K562 (cell line): ENCODE data around the gene GEMIN7. TPM values are rescaled to one million over a fixed set of nuclear protein-coding genes. Genes with fewer than 3 reads are reported as not detected.

Experiments used
- ATAC-seq: fragments of 200-7000 bp; cut with Tn5 transposase; 3 replicates; pipeline ENCODE4 v1.9.1; 2020; ENCODE audit warnings: moderate library complexity
- BruUV-seq: library from RNA; stranded (reverse); fragments of 400-500 nt; replicated peaks from 2 replicates; lab custom pipeline; 2021; lab: Mats Ljungman, UMichigan
- CTCF ChIA-PET: fragments of 300-600 bp; formaldehyde crosslinking; extraction: SDS; loops from one replicate; lab custom pipeline; 2021; ENCODE audit warnings: low intra/inter-chr PET ratio; lab: Yijun Ruan, JAX
- POLR2A ChIA-PET: fragments of 300-600, 350-650 bp; sonication (Branson Sonifier 250); formaldehyde crosslinking; extraction: SDS; loops from one replicate; lab custom pipeline; 2021; ENCODE audit warnings: antibody characterized with exemption, inconsistent platforms; lab: Yijun Ruan, JAX
- DNase-seq, 4 experiments: peaks; one replicate each; pipeline versions ENCODE4 v3.0.0 to v3.0.0-alpha.2; 2011 to 2018; ENCODE audit warnings: low spot score in 3 of 4, mixed read lengths in 3 of 4; ENCODE audit errors: extremely low read depth in 1 of 4
- FAIRE-seq: peaks from 2 replicates; lab custom pipeline; 2011; peaks lifted over from hg19 to GRCh38; lab: Jason Lieb, UNC
- H2AFZ ChIP-seq: 2 replicates; pipeline ENCODE4 v1.6.0; 2011; ENCODE audit warnings: low read depth, low read length, control low read depth, inconsistent platforms
- H3K27ac ChIP-seq: fragments of 200-600 bp; 3 replicates; pipeline ENCODE4 v1.8.0; 2011; ENCODE audit warnings: low read depth, mild to moderate bottlenecking, control low read depth, inconsistent platforms, low read length, moderate library complexity, mixed read lengths; ENCODE audit errors: extremely low read depth
- H3K27me3 ChIP-seq, 2 experiments: fragments of 300-600 bp in 1 of 2; 2 replicates in 1 of 2; 3 replicates in 1 of 2; pipeline versions ENCODE4 v1.6.0 to v1.8.0; 2011; ENCODE audit warnings: inconsistent platforms in 2 of 2, low read length in 2 of 2, mild to moderate bottlenecking in 1 of 2, mixed read lengths in 1 of 2, moderate library complexity in 1 of 2; ENCODE audit not compliant: control insufficient read depth in 2 of 2, insufficient read depth in 2 of 2
- H3K36me3 ChIP-seq: fragments of 300-600 bp; 3 replicates; pipeline ENCODE4 v1.8.0; 2011; ENCODE audit warnings: mild to moderate bottlenecking, low read length, inconsistent platforms; ENCODE audit not compliant: control insufficient read depth, insufficient read depth
- H3K4me1 ChIP-seq, 2 experiments: fragments of 200-600 bp in 1 of 2; replicated peaks in 1 of 2; 2 replicates in 1 of 2; 3 replicates in 1 of 2; pipeline versions ENCODE4 v1.5.1 to v1.8.0; 2011; ENCODE audit warnings: inconsistent platforms in 2 of 2, low read length in 2 of 2, mild to moderate bottlenecking in 1 of 2, mixed read lengths in 1 of 2, moderate library complexity in 1 of 2; ENCODE audit not compliant: control insufficient read depth in 2 of 2, insufficient read depth in 2 of 2
- H3K4me2 ChIP-seq: 2 replicates; pipeline ENCODE4 v1.6.1; 2011; ENCODE audit warnings: low read length, control low read depth, inconsistent platforms, mixed read lengths; ENCODE audit not compliant: insufficient read depth
- H3K4me3 ChIP-seq: fragments of 200-600 bp; sonication (generic), shearing (Covaris generic); 2 replicates; pipeline ENCODE4 v1.5.1; 2016; ENCODE audit warnings: control low read depth, inconsistent platforms
- H3K79me2 ChIP-seq: fragments of 200-600 bp; 3 replicates; pipeline ENCODE4 v1.8.0; 2011; ENCODE audit warnings: low read length, inconsistent platforms; ENCODE audit not compliant: control insufficient read depth, insufficient read depth
- H3K9ac ChIP-seq, 2 experiments: 2 replicates each; pipeline versions ENCODE4 v1.6.0 to v1.6.1; 2011; ENCODE audit warnings: low read depth in 2 of 2, low read length in 2 of 2, control low read depth in 1 of 2, inconsistent platforms in 1 of 2, mild to moderate bottlenecking in 1 of 2, mixed read lengths in 1 of 2; ENCODE audit not compliant: insufficient read depth in 1 of 2
- H3K9me1 ChIP-seq: one replicate; pipeline ENCODE4 v1.6.0; 2011; ENCODE audit warnings: inconsistent platforms, mild to moderate bottlenecking, low read length, moderate library complexity; ENCODE audit not compliant: control insufficient read depth, insufficient read depth
- H3K9me3 ChIP-seq: replicated peaks from 2 replicates; pipeline ENCODE4 v1.5.1; 2011; ENCODE audit warnings: low read depth, low read length, inconsistent platforms; ENCODE audit not compliant: control insufficient read depth, insufficient read depth
- H4K20me1 ChIP-seq: replicated peaks from 2 replicates; pipeline ENCODE4 v1.6.1; 2011; ENCODE audit warnings: low read length, inconsistent platforms, mixed read lengths; ENCODE audit not compliant: control insufficient read depth, insufficient read depth
- RBFOX2 ChIP-seq: fragments of 200-400 bp; formaldehyde crosslinking; IDR thresholded peaks from 2 replicates; pipeline ENCODE4 v1.6.1; 2017; ENCODE audit warnings: low read depth, mild to moderate bottlenecking, low read length, moderate library complexity
- SIX5 ChIP-seq, 2 experiments: IDR thresholded peaks; 2 replicates each; pipeline ENCODE4 v1.6.1; 2011; ENCODE audit warnings: low read length in 2 of 2, borderline replicate concordance in 1 of 2, low read depth in 1 of 2, mild to moderate bottlenecking in 1 of 2, moderate library complexity in 1 of 2; ENCODE audit not compliant: insufficient read depth in 1 of 2
- ZBTB7A ChIP-seq: IDR thresholded peaks from 2 replicates; pipeline ENCODE4 v1.6.1; 2011; ENCODE audit warnings: low read depth, mild to moderate bottlenecking, low read length, moderate library complexity, borderline replicate concordance; ENCODE audit not compliant: control insufficient read depth
- WGBS: fragments of 100-300 bp; shearing (Covaris generic); methylation state at CpG from one replicate; pipeline ENCODE4 v1.1.6; 2016; ENCODE audit warnings: low coverage, mixed read lengths; ENCODE audit not compliant: insufficient coverage; ENCODE audit errors: missing lambda C conversion rate; 5-methylcytosine and 5-hydroxymethylcytosine counted together
- in situ Hi-C: fragments of 300-500 bp; cut with MboI; formaldehyde crosslinking; loops from 4 replicates; pipeline ENCODE4 v1.15.0; 2018; ENCODE audit warnings: inconsistent platforms, mixed read lengths
- intact Hi-C: fragments of 100-400 bp; cut with micrococcal nuclease; formaldehyde crosslinking; loops from 2 replicates; pipeline ENCODE4 v1.14.2; 2022
- polyA plus RNA-seq, 8 experiments: library from polyadenylated mRNA; depleted of rRNA in 4 of 8; stranded (reverse) in 5 of 8; unstranded in 3 of 8; fragments of >200 nt; fragmentation: Nextera tagmentation in 2 of 8; fragmentation: Illumina TruSeq in 1 of 8; extraction: Ambion mirVana in 2 of 8; extraction: Trizol in 1 of 8; gene quantifications; 2 replicates each; pipeline versions ENCODE4 v1.2.1 to v1.2.3, GENCODE V29; 2011 to 2014; ENCODE audit warnings: inconsistent platforms in 1 of 8, missing spikeins in 1 of 8
- total RNA-seq, 7 experiments: library from RNA; depleted of rRNA in 6 of 7; stranded (reverse); fragments of >200 nt in 6 of 7; fragmentation: Illumina TruSeq in 2 of 7; extraction: Trizol in 2 of 7; gene quantifications; 2 replicates each; pipeline versions ENCODE4 v1.2.1 to v1.2.3, GENCODE V29; 2011 to 2021; ENCODE audit warnings: low replicate concordance in 1 of 7
- TF ChIP-seq, protein P1 (sequence below): fragments of 450-650 bp; conservative IDR thresholded peaks from 2 replicates; pipeline ENCODE4 v1.6.1; 2016; ENCODE audit warnings: missing genetic modification characterization, low read depth, mild to moderate bottlenecking, control low read depth, missing compliant biosample characterization

GEMIN7 gene
- total and polyA plus RNA-seq, 9 of the 15 experiments (the other 6 are each of a cell fraction or from before 2014, with no cell fraction given) = 23.1 to 124 (median 54.9) TPM

DNA sequence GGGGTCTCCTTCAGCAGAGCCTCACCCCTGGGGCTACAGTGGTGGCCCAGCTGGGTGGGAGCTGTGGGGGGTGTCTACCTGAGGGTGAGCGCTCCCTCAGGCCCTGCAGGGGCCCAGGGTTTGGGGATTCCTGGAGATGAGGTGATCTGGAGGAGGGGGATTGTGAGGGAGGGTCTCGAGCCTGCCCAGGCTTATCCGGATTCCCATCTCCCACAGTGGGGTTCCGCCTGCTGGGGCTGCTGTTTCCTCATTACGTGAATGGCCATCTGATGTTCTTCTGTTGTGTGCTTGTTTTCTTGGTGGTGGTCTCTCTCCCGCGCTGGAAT, 18.4 kb downstream of the GEMIN7 start:
- WGBS = 85% methylated on average over 7 of the region's 7 CpGs
- peak overlapping the region in 1 of 2 experiments; percentile 59; a peak in 2 of 4 replicates for H3K9ac ChIP-seq
- CTCF ChIA-PET = no interaction called here

More for the DNA sequence above, 18.4 kb downstream of the GEMIN7 start:
- TF ChIP-seq SIX5 (IDR thresholded peaks at IDR 0.05; ENCODE audit: borderline replicate concordance in 1 of 2, insufficient read depth in 1 of 2, low read depth in 1 of 2, low read length in 2 of 2) = no peak
- peak; percentile 51; the same call in 1 of the 2 replicates for TF ChIP-seq ZBTB7A
- 0 out of 2 replicates have a peak, but pooled peaks have one; percentile 21 for TF ChIP-seq RBFOX2
- TF ChIP-seq, protein P1, sequence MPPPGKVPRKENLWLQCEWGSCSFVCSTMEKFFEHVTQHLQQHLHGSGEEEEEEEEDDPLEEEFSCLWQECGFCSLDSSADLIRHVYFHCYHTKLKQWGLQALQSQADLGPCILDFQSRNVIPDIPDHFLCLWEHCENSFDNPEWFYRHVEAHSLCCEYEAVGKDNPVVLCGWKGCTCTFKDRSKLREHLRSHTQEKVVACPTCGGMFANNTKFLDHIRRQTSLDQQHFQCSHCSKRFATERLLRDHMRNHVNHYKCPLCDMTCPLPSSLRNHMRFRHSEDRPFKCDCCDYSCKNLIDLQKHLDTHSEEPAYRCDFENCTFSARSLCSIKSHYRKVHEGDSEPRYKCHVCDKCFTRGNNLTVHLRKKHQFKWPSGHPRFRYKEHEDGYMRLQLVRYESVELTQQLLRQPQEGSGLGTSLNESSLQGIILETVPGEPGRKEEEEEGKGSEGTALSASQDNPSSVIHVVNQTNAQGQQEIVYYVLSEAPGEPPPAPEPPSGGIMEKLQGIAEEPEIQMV (tag) = no peak
- peaks cover 96% of the 10 kb centered on the region for H3K79me2 ChIP-seq
- no peak for FAIRE-seq
- H3K27me3 ChIP-seq = no peaks in the 10 kb centered on the region
- POLR2A ChIA-PET = interaction anchor here (0.6 to 1.8 kb wide), 2 partner anchors 12 to 169 kb away, joined by 3 to 5 read pairs; no protein-coding TSS in a partner anchor
- no peak for ATAC-seq
- H2AFZ ChIP-seq = no peak overlapping the region
- H4K20me1 ChIP-seq = peaks cover 61% of the 10 kb centered on the region
- no peak overlapping the region for H3K4me2 ChIP-seq
- intact Hi-C loops (no loop called here), in situ Hi-C loops (no loop called here)
- H3K36me3 ChIP-seq = peaks cover 73% of the 10 kb centered on the region; the same call in 2 of the 3 replicates
- peak overlapping the region; percentile 55; the same call in 2 of the 3 replicates for H3K27ac ChIP-seq
- peaks cover 48 to 70% of the 10 kb centered on the region in 2 experiments for H3K4me1 ChIP-seq
- DNase-seq = no peak
- H3K9me1 ChIP-seq = peaks cover 13% of the 10 kb centered on the region
- H3K4me3 ChIP-seq = no peak overlapping the region
- H3K9me3 ChIP-seq = no peaks in the 10 kb centered on the region
- BruUV-seq = no TSS peak
